Measurements from ENCODE around the gene YES1. TPM values are rescaled to one million over a fixed set of nuclear protein-coding genes. Genes with fewer than 3 reads are reported as not detected.
"Not testable (repeated sequence)": the region's sequence is repeated elsewhere in the genome, so short reads cannot be mapped to it uniquely, and the experiment has no call there.

YES1 gene
- total RNA-seq, 1 donor from 2014 or later: 41.6 TPM

DNA sequence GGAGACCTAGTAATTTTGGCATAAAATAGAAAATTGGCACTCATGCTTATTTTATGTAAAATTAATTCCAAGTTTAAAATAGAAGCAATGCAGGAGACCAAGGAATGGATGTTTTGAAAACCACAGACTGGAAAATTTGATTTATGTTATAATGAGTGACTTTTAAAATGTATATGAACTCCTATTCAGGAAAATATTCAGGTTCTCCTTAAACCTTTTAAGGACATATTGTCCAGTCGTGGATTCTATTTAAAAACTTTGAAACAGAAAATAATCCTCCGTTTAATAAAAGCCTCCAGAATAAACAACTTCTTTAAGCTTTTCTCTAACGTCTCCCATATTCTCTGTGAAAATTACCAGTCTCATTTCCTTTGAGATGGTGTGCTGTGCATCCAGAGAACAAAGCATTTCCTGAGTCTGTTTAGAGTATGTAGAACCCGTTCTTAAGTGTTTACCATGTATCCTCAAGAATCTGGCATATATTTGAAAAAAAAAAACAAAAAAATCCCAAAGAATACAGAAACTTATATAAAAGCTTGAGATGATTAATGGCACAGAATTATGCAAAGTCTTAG is 8.6 kb upstream of the YES1 start:
- DNase-seq: no peak

DNA sequence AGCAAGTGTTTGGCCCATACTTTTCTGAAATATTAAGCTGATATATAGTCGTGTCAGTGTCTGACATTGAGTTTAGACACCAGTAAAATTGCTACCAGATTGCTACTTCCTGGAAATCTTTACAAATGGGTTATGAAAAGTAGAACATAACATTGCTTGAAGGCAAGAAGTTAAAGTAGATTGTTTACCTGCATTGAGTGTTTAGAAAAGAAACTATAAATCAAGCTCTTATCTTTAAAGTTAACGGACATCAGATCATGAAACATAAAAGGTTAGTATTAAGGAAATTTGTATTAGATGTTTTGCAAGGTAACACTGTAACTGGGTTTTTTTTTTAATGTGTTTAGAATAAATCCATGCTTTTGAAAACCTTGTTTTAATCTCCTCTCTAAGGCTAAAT is 4.8 kb upstream of the YES1 start:
- DNase-seq: no peak

GRCh38 chr18:816088-816653 is 4.1 kb upstream of the YES1 start:
- DNase-seq: no peak

- DNase-seq: no peak
Observed at GRCh38 chr18:815353-815752, 3.3 kb upstream of the YES1 start.

DNA sequence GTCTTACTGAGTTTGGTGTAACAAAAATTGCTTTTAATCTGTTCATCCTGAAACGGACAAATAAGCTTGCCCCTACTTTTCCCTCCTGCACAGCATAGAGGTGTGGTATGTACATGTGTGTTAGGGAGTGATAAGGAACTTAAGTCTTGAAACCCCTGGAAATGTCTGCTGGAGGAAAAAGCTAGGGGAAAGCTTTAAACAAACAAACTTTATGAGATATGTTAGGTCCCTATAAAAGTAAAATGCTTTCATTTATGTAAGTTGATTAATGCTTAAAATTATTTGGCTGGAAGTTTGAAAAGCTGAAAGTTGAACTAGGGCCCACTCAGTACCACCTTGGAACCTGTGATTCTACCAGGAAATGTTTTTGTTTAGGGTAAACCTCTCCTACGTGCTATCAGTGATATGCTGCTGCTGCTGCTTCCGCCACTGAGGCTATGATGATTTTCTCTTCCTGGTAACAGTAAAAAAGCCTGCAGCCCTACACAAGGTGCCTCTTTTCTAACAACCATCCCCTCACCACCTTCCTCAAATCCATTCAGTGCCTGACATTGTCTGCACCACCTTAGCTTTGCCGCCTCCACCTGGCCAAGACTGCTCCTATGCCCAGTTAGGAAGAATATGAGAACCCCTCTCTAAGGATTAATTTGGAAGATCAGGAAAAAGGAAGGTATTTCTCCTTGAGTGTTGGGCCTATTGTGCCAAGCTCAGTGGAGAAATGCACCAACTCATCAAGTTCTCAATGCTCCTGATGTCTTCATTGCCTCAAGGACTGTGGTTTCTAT is 2.5 kb upstream of the YES1 start:
- DNase-seq: no peak

GRCh38 chr18:813172-814071 is 1.4 kb upstream of the YES1 start:
- DNase-seq: no peak

DNA sequence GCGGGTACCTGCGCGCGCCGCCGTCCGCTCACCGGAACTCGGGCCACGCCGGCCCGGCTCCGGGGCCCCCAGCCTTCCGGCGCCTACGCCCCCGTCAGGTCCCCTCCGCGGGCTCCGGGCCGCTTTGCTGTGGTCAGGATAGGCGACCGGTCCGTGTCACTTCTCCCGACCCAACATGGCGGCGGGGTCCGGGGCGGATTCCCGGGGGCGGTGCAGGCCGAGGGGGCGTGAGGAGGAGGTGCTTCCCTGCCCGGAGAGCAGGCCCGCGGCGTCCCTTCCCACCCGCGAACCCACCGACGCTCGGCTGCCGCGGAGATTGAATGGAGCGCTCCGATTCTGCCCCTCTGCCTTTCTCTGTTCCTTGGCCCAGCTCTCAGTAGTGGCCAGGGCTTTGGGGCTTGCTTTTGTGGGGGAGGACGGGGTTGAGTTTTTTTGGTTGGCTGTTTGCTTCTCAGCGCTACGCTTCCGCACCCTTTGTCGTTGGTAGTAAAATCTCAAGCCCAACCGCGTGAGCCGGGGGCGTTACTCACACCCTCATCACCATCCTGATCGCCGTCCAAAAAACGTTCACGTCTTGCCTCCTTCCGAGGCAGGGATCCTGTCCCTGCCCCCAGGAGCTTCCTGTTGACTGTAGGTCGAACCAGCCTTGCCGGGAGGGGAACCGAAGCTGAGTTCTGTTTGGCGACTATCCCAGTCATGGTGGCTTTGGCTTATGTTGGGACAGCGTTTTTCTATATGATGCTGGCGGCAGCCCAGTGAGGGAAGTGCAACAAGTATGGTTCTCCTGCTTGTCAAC is 532 bp upstream of the YES1 start:
- peak; percentile 23 for DNase-seq

DNA sequence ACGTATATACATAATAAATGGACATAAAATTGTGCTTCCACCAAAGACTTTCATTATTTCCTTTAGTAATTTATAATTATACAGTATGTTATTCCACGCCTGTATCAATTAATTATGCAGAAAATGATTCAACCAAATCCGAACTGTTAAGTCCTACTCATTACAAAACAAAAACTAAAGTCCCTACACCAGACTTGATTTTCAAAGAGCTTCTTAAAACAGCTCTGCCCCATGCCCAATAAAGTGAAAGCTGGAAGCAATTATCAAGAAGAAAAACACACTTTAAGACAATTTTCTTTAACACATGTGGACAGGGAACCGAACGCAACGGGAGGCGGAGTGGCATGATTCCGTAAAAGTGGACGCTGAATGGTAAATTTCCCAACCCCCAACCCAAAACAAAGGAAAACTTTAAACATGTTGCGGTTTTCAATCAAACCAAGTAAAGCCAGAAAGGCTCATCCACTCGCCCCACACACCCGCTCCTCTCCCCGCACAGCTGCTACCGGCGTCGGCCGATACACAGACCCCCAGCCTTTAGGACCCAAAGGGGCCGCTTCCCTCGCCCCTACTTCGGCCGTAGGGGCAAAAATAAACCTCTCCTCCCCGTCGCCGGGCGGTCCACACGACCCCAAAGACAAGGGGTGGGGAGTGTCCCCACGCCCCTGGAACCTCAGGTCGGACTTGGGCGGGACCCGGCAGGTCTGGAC is 705 bp downstream of the YES1 start:
- DNase-seq: no peak

GRCh38 chr18:809985-810642 is 1.9 kb downstream of the YES1 start:
- no peak for DNase-seq

GRCh38 chr18:809228-809627 is 2.8 kb downstream of the YES1 start:
- DNase-seq: not testable (repeated sequence)

- no peak for DNase-seq
Observed at GRCh38 chr18:808502-808901, 3.5 kb downstream of the YES1 start.

DNA sequence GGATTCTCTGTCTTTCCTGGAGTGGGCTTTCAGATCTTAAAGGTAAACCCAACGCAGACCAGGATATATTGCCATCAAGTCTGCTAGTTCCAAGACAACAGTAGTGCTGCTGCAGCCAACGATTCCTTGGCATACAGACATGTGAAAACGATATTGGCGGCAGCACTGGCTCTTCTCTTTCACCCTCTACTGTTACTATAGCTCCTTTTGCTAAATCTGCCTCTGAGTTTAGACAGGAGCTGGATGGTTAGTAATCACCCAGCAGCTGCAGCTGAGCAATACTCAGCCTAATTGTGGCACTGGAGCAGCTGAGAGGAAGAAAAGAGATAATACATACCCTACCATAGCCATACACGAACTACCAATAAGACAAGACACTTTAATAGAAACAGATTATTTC is 4.0 kb downstream of the YES1 start:
- no peak for DNase-seq

- DNase-seq: no peak
Observed at GRCh38 chr18:805755-806110, 6.3 kb downstream of the YES1 start.

- DNase-seq: no peak
Observed at GRCh38 chr18:805008-805754, 6.9 kb downstream of the YES1 start.

- no peak for DNase-seq
Observed at GRCh38 chr18:801137-801536, 10.9 kb downstream of the YES1 start.

- no peak for DNase-seq
Observed at GRCh38 chr18:799943-800342, 12.1 kb downstream of the YES1 start.

GRCh38 chr18:795383-795782 is 16.7 kb downstream of the YES1 start:
- DNase-seq: not testable (repeated sequence)

DNA sequence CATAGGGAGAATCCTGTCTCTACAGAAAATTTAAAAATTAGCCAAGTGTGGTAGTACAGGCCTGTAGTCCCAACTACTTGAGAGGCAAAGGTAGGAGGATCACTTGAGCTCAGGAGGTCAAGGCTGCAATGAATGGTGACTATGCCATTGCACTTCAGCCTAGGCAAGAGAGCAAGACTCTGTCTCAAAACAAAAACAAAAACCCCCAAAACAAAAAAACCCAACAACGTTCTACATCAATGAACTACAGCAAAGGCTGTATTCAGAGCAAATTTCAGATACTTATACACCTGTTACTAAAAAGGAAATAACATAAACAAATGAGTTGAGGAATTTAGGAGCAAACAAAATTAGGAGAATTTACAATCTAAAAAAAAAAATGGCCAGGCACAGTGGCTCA is 22.6 kb downstream of the YES1 start:
- no peak for DNase-seq

- DNase-seq: no peak
Observed at GRCh38 chr18:785242-785641, 26.8 kb downstream of the YES1 start.
